GM12875 (cell line): ENCODE results near the gene CD200R1.

ENCODE experiments used
- H3K4me3 ChIP-seq: one replicate; pipeline ENCODE4 v1.5.1; 2011; ENCODE audit warnings: low read depth, low read length, control low read depth
- CTCF ChIP-seq: IDR thresholded peaks from 2 replicates; pipeline ENCODE4 v1.5.1; 2011; ENCODE audit warnings: low read depth, mild to moderate bottlenecking, control low read depth, inconsistent platforms, low read length, moderate library complexity, borderline replicate concordance; ENCODE audit not compliant: insufficient read depth

CD200R1 gene

GRCh38 chr3:112900113-112900512 lies 74.8 kb downstream of the CD200R1 start:
- TF ChIP-seq CTCF = no peak
- H3K4me3 ChIP-seq = no peak overlapping the region

GRCh38 chr3:112897791-112898190 lies 77.1 kb downstream of the CD200R1 start:
- H3K4me3 ChIP-seq = no peak overlapping the region
- no peak for TF ChIP-seq CTCF

GRCh38 chr3:112894258-112894657 lies 80.6 kb downstream of the CD200R1 start:
- no peak overlapping the region for H3K4me3 ChIP-seq
- no peak for TF ChIP-seq CTCF

- no peak overlapping the region for H3K4me3 ChIP-seq
- no peak for TF ChIP-seq CTCF
Measured at GRCh38 chr3:112889357-112889756, 85.5 kb downstream of the CD200R1 start.

GRCh38 chr3:112888381-112889085 lies 86.4 kb downstream of the CD200R1 start:
- TF ChIP-seq CTCF = no peak

GRCh38 chr3:112884678-112885290 lies 90.1 kb downstream of the CD200R1 start:
- no peak overlapping the region for H3K4me3 ChIP-seq
- no peak for TF ChIP-seq CTCF

More at GRCh38 chr3:112888381-112889085, 86.4 kb downstream of the CD200R1 start:
- H3K4me3 ChIP-seq = no peak overlapping the region

- no peak for TF ChIP-seq CTCF
- no peak overlapping the region for H3K4me3 ChIP-seq
Measured at GRCh38 chr3:112881891-112882290, 93.0 kb downstream of the CD200R1 start.
